ENCODE measurements around the gene C12orf43.

DNA sequence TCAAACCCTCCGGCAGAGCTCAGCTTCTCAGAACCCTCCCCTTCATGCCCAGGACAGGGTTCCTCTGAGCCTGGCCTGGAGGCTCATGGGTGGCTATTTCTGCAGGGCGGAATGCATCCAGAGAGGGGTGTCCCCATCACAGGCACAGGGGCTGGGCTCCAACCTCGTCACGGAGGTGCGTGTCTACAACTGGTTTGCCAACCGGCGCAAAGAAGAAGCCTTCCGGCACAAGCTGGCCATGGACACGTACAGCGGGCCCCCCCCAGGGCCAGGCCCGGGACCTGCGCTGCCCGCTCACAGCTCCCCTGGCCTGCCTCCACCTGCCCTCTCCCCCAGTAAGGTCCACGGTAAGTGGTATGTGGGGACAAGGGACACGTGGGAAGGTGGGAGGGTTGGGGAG lies 22.2 kb downstream of the C12orf43 start:
- no peak for TF ChIP-seq EZH2 (IDR thresholded peaks at IDR 0.05; ENCODE audit: low read length)
- TF ChIP-seq, protein P1, sequence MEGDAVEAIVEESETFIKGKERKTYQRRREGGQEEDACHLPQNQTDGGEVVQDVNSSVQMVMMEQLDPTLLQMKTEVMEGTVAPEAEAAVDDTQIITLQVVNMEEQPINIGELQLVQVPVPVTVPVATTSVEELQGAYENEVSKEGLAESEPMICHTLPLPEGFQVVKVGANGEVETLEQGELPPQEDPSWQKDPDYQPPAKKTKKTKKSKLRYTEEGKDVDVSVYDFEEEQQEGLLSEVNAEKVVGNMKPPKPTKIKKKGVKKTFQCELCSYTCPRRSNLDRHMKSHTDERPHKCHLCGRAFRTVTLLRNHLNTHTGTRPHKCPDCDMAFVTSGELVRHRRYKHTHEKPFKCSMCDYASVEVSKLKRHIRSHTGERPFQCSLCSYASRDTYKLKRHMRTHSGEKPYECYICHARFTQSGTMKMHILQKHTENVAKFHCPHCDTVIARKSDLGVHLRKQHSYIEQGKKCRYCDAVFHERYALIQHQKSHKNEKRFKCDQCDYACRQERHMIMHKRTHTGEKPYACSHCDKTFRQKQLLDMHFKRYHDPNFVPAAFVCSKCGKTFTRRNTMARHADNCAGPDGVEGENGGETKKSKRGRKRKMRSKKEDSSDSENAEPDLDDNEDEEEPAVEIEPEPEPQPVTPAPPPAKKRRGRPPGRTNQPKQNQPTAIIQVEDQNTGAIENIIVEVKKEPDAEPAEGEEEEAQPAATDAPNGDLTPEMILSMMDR (optimal IDR thresholded peaks at IDR 0.05 in 1 of 3, IDR thresholded peaks at IDR 0.05 in 1 of 3, conservative IDR thresholded peaks at IDR 0.05 in 1 of 3; ENCODE audit: extremely low read depth in 1 of 3, insufficient read depth in 2 of 3, low read length in 3 of 3) = no peak
